ENCODE results near the gene PPP1R14C. TPM values are rescaled to one million over a fixed set of nuclear protein-coding genes. Genes with fewer than 3 reads are reported as not detected.
A peak's percentile ranks its signal among the peaks of the same experiment; 100 is the strongest.
"Not testable (repeated sequence)": the region's sequence is repeated elsewhere in the genome, so short reads cannot be mapped to it uniquely, and the experiment has no call there.

Gene PPP1R14C
- total RNA-seq, 3 donors from 2014 or later = 3.3 to 5.6 TPM; not detected in 1

- no peaks in the 10 kb centered on the region for H3K27me3 ChIP-seq
- no peak overlapping the region for H3K27ac ChIP-seq
- no peaks in the 10 kb centered on the region for H3K4me1 ChIP-seq
- TF ChIP-seq POLR2AphosphoS5 (IDR thresholded peaks at IDR 0.05) (no peak), CTCF (IDR thresholded peaks at IDR 0.05) (no peak), POLR2A (IDR thresholded peaks at IDR 0.05) (no peak)
- intact Hi-C loops (cut with DNase I; ENCODE audit: low total_unique reads) = no loop called here
- DNase-seq (ENCODE audit: low spot score in 2 of 2) = no peak
- H3K9me3 ChIP-seq = no peaks in the 10 kb centered on the region
- H3K36me3 ChIP-seq = no peaks in the 10 kb centered on the region
- no peak overlapping the region for H3K4me3 ChIP-seq
Measured at GRCh38 chr6:150236544-150236943, 93.7 kb downstream of the PPP1R14C start.

- no peaks in the 10 kb centered on the region for H3K4me1 ChIP-seq
- H3K27me3 ChIP-seq = no peaks in the 10 kb centered on the region
- intact Hi-C loops (cut with DNase I; ENCODE audit: low total_unique reads) = no loop called here
- DNase-seq (ENCODE audit: low spot score in 2 of 2) = no peak
- no peak for TF ChIP-seq POLR2A (IDR thresholded peaks at IDR 0.05)
- no peak for TF ChIP-seq CTCF (IDR thresholded peaks at IDR 0.05)
- no peak for TF ChIP-seq POLR2AphosphoS5 (IDR thresholded peaks at IDR 0.05)
- peak overlapping the region in 1 of 2 donors; percentile 12 for H3K27ac ChIP-seq
- no peak overlapping the region for H3K4me3 ChIP-seq
- no peaks in the 10 kb centered on the region for H3K36me3 ChIP-seq
- H3K9me3 ChIP-seq = no peaks in the 10 kb centered on the region
Measured at GRCh38 chr6:150237626-150238025, 94.8 kb downstream of the PPP1R14C start.

- H3K27ac ChIP-seq = peak overlapping the region; percentile 12 to 29
- intact Hi-C loops (cut with DNase I; ENCODE audit: low total_unique reads) = no loop called here
- DNase-seq (ENCODE audit: low spot score in 2 of 2) = peak in 1 of 2 donors; percentile 35
Measured at GRCh38 chr6:150238336-150238741, 95.5 kb downstream of the PPP1R14C start.

GRCh38 chr6:150238846-150239407 is 96.1 kb downstream of the PPP1R14C start:
- Histone ChIP-seq H3K4me1 (no peaks in the 10 kb centered on the region), H3K4me3 (no peak overlapping the region), H3K9me3 (no peaks in the 10 kb centered on the region), H3K27ac (peak overlapping the region in 1 of 2 donors; percentile 12), H3K36me3 (no peaks in the 10 kb centered on the region), H3K27me3 (no peaks in the 10 kb centered on the region)
- no peak for DNase-seq (ENCODE audit: low spot score in 2 of 2)
- TF ChIP-seq CTCF (IDR thresholded peaks at IDR 0.05) (no peak), POLR2AphosphoS5 (IDR thresholded peaks at IDR 0.05) (no peak), POLR2A (IDR thresholded peaks at IDR 0.05) (no peak)
- intact Hi-C loops (cut with DNase I; ENCODE audit: low total_unique reads) = no loop called here

More at GRCh38 chr6:150238336-150238741, 95.5 kb downstream of the PPP1R14C start:
- H3K4me1 ChIP-seq = no peaks in the 10 kb centered on the region
- no peak overlapping the region for H3K4me3 ChIP-seq
- no peaks in the 10 kb centered on the region for H3K36me3 ChIP-seq
- TF ChIP-seq POLR2AphosphoS5 (IDR thresholded peaks at IDR 0.05) (no peak), CTCF (IDR thresholded peaks at IDR 0.05) (no peak), POLR2A (IDR thresholded peaks at IDR 0.05) (no peak)
- H3K9me3 ChIP-seq = no peaks in the 10 kb centered on the region
- H3K27me3 ChIP-seq = no peaks in the 10 kb centered on the region

- not testable (repeated sequence) for H3K36me3 ChIP-seq; H3K27me3 ChIP-seq; H3K27ac ChIP-seq; H3K9me3 ChIP-seq; H3K4me1 ChIP-seq; DNase-seq (ENCODE audit: low spot score in 2 of 2); H3K4me3 ChIP-seq
- intact Hi-C loops (cut with DNase I; ENCODE audit: low total_unique reads) = loop anchor here (1.0 kb wide), 1 partner anchor 30 kb away; no protein-coding TSS in a partner anchor
Measured at GRCh38 chr6:150241756-150242155, 98.9 kb downstream of the PPP1R14C start.

Measured in breast epithelium (tissue), 4 donors.